Transverse colon (tissue), 4 donors: ENCODE measurements around the gene CKAP5.

Experiments used
- EP300 ChIP-seq: sonication (generic); formaldehyde crosslinking; IDR thresholded peaks from one replicate; pipeline ENCODE4 v1.6.1; 2017; ENCODE audit warnings: antibody characterized with exemption, low read depth
- POLR2A ChIP-seq: fragments of 450-650 bp; IDR thresholded peaks from one replicate; pipeline ENCODE4 v1.6.1; 2016; ENCODE audit warnings: antibody characterized with exemption, mild to moderate bottlenecking, moderate library complexity
- POLR2AphosphoS5 ChIP-seq, 3 donors: sonication (generic); formaldehyde crosslinking; IDR thresholded peaks; one replicate each; pipeline ENCODE4 v1.6.1; 2016; ENCODE audit warnings: antibody characterized with exemption in 3 of 3
- TF ChIP-seq, protein P1 (sequence below), 5 experiments: fragments of 200-600 bp in 3 of 5; fragments of 450-650 bp in 2 of 5; sonication (generic) in 3 of 5; IDR thresholded peaks; 1 replicate in 2 of 5; 2 replicates in 3 of 5; pipeline ENCODE4 v1.5.1; 2016 to 2017; ENCODE audit warnings: antibody characterized with exemption in 5 of 5, inconsistent platforms in 3 of 5, mild to moderate bottlenecking in 2 of 5, moderate library complexity in 1 of 5

DNA sequence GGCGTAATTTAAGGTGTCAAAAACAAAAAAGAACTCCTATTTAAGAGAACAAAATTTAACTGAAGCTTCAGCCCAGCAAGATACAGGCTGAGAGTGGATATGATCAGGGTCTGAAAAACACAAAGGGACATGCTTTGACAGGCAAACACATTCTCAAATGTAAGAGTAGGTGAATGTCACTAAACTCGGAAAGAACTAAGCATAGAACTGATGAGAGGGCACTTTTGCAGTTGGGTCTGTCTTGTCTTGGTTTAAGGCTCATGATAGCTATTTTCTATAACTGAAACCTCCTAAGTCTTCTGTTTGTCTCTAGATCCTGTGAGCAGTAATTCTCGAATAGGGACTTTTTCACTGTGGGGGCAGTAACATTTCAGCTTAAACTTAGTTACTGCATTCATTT is 100.1 kb downstream of the CKAP5 start:
- TF ChIP-seq EP300: no peak
- TF ChIP-seq, protein P1, sequence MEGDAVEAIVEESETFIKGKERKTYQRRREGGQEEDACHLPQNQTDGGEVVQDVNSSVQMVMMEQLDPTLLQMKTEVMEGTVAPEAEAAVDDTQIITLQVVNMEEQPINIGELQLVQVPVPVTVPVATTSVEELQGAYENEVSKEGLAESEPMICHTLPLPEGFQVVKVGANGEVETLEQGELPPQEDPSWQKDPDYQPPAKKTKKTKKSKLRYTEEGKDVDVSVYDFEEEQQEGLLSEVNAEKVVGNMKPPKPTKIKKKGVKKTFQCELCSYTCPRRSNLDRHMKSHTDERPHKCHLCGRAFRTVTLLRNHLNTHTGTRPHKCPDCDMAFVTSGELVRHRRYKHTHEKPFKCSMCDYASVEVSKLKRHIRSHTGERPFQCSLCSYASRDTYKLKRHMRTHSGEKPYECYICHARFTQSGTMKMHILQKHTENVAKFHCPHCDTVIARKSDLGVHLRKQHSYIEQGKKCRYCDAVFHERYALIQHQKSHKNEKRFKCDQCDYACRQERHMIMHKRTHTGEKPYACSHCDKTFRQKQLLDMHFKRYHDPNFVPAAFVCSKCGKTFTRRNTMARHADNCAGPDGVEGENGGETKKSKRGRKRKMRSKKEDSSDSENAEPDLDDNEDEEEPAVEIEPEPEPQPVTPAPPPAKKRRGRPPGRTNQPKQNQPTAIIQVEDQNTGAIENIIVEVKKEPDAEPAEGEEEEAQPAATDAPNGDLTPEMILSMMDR (IDR thresholded peaks at IDR 0.05): no peak
- TF ChIP-seq POLR2AphosphoS5 (IDR thresholded peaks at IDR 0.05): no peak
- TF ChIP-seq POLR2A: no peak
